ENCODE data around the gene DAGLB.
"Not testable (repeated sequence)": the region's sequence is repeated elsewhere in the genome, so short reads cannot be mapped to it uniquely, and the experiment has no call there.

DAGLB gene, protein sequence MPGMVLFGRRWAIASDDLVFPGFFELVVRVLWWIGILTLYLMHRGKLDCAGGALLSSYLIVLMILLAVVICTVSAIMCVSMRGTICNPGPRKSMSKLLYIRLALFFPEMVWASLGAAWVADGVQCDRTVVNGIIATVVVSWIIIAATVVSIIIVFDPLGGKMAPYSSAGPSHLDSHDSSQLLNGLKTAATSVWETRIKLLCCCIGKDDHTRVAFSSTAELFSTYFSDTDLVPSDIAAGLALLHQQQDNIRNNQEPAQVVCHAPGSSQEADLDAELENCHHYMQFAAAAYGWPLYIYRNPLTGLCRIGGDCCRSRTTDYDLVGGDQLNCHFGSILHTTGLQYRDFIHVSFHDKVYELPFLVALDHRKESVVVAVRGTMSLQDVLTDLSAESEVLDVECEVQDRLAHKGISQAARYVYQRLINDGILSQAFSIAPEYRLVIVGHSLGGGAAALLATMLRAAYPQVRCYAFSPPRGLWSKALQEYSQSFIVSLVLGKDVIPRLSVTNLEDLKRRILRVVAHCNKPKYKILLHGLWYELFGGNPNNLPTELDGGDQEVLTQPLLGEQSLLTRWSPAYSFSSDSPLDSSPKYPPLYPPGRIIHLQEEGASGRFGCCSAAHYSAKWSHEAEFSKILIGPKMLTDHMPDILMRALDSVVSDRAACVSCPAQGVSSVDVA

DNA sequence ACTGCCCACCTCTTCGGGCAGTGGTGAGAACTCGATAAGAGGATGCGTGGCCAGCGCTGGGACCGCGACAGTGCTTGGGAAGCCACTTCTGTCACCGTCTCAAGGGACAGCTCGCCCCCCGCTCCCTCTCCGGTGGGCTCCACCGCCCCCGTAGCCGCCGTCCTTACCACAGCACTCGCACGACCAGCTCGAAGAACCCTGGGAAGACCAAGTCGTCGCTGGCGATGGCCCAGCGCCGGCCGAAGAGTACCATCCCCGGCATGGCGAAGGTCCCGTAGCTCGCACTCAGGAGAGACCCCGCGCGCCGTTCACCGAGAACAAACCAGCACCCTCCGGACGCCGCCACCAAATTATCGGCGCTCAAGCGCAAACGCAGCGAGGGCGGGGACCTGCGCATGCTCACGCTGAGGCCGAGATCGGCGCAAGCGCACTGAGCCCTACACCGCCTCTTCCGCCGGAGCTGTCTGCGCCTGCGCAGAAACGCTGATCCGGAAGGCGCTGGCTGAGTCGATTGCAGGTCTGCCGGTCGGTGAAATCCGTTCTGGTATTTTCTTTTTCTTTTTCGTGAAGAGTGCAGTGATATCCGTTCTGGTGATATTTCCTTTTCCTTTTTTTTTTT is at the start of gene DAGLB:
Gene DAGLB, minus strand, starts transcription at position 374 of the 619 bp plus-strand sequence. Its CDS starts 112 bp downstream, at position 262.
- DNase-seq (ENCODE audit: low spot score): peak; percentile 97

DNA sequence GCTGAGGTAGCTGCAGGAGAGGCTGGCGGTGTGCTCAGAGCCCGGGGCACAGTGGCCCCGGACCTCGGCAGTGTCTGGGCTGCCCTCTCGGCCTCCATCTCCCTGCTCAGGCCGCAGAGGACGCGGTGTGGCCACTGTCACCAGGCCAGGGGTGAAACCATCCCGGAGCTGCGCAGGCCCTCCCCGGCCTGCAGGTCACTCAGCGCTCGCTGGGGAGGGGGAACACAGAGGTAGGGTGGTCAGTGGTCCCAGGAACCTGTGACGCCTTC is 49.8 kb upstream of the DAGLB start:
- DNase-seq (ENCODE audit: low spot score): no peak

DNA sequence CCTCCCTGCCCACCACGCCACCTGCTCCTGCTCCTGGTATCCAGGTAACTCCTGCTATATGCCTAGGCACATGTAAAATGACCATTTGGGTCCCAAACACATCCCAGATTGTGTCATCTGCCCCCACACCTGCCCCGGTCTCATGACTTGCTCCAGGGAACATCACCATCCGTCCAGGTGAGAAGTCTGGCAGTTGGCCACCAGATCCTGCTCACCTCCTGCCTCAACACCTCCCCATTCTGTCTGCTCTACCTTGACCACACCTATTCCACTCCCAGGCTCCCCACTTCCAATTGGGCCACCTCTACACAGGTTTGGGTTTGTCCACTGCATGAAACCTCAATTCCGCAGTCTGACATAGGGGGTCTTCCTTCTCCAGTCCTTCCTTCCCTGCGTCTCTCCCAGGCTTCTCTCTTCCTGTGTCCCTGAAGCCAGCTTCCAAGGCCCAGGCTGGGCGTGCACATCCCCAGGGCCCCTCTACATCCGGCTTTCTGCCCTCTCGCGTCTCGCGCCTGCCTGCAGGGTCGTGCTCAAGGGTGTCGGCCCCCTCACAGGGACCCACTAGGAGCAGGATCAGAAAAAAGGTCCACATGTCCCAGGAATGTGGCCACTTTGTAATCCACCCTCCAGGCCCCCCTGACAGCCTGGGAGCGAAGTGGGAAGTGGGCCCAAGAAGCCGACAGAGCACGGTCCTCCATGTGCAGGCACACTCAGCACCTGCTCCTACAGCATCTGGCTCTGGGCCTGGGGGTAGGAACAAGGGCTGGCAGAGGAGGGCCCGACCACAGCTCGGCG is 49.3 kb upstream of the DAGLB start:
- DNase-seq (ENCODE audit: low spot score): no peak

DNA sequence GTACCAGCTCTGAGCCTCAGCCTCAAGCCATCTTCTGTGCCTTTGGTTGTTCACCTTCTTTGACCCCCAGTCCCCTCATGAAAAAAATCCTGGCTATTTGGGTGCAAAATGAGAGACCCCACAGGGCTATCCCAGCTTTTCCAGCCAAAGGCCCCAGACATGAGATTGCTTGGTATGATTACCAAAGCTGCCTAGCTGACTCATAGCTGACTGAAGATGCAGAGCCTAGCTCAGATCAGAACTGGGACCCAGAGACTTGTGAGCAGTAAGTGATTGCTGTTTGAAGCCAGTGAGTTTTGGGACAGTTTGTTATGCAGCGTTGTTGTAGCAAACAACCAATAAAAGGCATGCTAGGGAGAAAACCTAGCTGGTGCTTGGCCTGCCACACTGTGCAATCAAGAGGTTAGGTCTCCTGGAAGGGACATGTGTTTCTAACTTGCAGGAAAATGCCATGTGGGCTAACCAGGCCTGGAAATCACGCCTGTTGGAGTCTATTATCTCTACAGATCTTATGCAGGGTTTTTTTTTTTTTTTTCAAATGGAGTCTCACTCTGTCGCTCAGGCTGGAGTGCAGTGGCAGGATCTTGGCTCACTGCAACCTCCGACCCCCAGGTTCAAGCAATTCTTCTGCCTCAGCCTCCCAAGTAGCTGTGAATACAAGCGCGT is 48.0 kb upstream of the DAGLB start:
- no peak for DNase-seq (ENCODE audit: low spot score)

DNA sequence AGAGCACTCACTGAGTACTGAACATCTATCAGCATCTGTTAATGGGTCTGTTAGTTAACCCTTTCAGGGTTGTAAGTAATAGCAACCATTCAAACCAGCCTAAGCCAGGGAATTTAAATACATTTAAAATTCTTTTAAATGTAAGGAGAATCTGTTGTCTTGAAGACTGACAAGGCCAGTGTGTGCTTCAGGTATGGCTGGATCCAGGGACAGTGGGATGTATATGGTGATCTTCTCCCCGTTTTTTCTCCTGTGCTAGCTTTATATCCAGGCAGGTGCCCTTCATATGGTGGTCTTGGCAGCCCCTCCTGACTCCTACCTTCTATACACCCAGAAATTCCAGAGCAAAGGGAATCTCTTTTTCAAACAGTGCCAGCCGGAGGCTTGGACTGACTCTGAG is 46.6 kb upstream of the DAGLB start:
- no peak for DNase-seq (ENCODE audit: low spot score)

DNA sequence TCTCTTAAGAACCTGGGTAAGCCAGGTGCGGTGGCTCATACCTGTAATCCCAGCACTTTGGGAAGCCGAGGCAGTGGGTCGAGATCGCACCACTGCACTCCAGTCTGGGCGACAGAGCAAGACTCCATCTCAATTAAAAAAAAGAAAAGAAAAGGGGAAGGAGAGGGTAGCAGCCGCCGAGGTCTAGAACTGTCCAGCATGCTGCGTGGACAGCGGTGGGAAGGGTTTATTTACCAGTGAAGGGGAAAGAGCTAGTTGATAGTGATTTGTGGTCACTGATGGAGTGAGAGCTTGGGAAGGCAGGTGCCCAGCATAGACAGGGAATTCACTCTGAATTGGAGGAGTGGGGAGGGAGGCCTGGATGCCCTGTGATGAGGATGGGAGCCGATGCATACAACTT is 43.4 kb upstream of the DAGLB start:
- DNase-seq (ENCODE audit: low spot score): no peak

DNA sequence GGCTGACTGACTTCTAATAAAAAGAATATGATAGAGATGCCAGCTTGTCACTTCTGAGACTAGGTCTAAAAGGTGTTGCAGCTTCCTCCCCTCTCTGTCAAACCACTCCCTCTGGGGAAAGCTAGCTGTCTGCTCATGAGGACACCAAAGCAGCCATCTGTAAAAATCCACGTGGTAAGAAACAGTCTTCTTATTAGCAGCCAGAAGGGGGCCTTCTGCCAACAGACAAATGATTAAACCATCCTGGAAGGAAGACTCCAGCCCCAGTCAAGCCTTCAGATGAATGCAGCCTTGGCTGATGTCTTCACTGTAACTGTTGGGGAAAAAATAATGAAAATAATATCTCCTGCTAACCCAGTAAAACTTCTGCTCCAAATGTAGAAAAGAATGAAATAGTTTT is 41.9 kb upstream of the DAGLB start:
- no peak for DNase-seq (ENCODE audit: low spot score)

DNA sequence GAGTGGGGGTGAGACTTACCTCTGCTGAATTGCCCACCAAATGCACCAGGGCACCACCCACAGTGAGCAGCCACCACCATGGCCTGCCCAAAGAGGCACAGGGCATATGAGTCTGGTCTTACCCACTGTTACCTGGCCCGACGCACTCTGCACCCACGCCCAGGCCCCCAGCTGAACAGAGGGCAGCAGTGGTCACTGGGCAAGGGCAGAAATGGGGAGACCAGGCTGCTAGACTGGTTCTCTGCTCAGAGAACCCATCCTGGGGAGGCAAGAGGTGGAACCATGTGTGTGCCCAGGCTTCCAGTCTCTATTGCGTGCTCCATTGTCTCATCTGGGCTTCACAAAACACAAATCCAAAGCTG is 39.4 kb upstream of the DAGLB start:
- no peak for DNase-seq (ENCODE audit: low spot score)

DNA sequence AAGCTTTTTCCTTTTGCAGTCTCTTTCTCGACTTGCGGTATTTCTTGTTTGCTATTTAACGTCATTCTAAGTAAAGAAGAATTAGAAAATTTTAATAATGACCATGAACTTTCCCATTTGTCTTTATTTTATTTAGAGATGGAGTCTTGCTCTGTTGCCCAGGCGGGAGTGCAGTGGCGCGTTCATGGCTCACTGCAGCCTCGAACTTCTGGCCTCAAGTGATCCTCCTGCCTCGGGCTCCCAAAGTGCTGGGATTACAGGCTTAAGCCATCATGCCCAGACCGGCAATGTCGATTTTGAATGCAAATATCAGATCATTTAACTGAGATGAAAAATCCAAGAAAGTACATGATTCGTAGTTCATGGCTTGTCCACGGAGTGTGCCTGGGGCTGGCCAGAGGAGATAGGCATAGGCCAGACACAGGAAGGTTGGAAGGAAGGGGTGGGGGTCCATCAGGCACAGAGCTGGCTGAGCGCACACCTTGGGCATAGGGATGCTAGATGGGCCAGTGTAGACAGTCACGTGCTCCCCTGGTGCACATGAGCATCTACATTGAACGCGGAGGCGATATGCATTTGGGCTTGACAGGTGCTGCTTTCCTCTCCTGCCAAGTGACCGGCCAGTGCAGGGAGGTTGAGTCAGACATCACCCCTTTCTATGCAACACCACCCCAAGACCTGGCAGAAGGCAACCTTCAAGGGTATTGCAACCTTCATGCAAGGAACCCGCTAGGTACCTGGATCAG is 38.9 kb upstream of the DAGLB start:
- DNase-seq (ENCODE audit: low spot score): no peak

DNA sequence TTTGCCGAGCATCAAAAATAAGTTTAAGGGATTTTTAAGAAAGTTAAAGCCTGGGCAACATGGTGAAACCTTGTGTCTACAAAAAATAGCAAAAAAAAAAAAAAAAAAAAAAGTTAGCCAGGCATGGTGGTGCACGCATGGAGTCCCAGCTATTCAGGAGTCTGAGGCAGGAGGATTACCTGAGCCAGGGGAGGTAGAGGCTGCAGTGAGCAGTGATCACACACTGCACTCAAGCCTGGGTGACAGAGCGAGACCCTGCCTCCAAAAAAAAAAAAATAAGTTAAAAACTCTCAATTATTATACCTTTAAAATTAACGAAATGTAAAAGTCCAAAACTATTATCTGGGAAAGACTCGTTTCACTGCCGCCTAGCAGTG is 35.0 kb upstream of the DAGLB start:
- DNase-seq (ENCODE audit: low spot score): no peak

DNA sequence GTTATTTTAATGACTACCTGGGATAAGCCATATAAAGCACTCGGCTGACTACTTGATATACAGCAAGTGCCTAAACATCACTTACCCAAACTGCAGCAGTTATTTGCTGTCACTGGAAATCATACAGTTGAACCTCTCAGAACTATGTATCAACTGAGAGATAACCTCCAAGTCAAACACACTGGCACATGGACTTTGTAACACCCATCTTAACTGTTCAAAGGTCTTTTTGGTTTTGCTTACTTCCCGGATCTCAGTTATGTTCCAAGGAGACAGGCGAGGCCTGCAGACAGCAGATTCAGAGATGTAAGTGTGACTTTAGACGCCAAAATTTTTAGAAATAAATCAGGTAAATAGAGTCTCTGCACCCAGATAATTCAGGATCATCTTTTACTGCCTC is 34.6 kb upstream of the DAGLB start:
- DNase-seq (ENCODE audit: low spot score): no peak

DNA sequence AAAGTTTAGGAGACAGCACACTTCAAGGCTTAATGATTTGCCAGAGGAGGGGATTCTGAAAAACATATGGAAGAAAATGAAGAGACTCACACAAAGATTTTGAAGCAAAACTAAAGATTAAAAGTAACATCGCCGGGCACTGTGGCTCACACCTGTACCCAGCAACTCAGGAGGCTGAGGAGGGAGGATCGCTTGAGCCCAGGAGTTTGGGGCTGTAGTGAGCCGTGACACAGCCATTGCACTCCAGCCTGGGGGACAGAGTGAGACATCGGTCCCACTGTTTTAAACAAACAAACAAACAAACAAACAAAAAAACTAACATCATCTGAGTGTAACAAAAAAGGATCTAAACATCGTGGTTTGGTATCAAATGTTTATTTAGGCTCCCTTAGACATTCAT is 33.7 kb upstream of the DAGLB start:
- no peak for DNase-seq (ENCODE audit: low spot score)

DNA sequence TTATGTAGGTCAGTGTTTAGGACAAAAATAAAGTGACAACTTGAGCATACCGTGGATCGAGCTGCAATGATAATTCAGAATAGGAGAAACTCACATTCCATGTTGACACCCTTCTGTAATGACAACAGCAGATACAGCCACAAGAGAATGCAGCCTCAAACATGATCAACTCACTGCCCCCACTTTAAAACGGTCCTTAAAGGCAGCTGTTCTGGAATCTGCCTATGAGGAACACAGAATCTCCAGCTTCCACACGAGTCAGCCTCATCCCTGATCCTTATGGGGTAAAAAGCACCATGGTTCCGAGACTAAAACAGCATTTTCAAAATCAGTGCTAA is 32.5 kb upstream of the DAGLB start:
- DNase-seq (ENCODE audit: low spot score): no peak

DNA sequence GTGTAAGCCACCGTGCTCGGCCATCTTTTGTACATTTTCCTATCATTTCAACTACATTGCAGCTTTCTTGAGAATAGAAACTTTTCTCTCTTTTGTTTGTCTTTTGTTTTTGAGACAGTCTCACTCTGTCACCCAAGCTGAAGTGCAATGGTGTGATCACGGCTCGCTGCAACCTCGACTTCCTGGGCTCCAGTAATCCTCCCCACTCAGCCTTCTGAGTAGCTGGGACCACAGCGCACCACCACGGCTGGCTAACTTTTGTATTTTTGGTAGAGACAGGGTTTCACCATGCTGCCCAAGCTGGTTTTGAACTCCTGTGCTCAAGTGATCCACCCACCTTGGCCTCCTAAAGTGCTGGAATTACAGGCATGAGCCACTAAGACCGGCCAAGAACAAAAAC is 31.3 kb upstream of the DAGLB start:
- no peak for DNase-seq (ENCODE audit: low spot score)

DNA sequence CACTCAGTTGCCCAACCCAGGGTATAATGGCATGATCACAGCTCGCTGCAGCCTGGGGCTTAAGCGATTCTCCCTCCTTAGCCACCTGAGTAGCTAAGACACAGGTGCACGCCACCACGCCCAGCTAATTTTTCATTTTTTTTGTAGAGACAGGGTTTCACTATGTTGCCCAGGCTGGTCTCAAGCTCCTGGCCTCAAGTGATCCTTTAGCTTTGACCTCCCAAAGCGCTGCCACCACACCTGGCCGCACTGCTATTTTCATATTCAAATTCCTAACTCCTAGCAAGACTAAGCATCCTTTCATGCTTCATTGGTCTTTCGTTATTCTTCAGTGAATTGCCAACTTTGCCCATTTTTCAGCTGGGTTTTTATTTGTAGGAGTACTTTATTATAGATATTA is 30.4 kb upstream of the DAGLB start:
- DNase-seq (ENCODE audit: low spot score): no peak

DNA sequence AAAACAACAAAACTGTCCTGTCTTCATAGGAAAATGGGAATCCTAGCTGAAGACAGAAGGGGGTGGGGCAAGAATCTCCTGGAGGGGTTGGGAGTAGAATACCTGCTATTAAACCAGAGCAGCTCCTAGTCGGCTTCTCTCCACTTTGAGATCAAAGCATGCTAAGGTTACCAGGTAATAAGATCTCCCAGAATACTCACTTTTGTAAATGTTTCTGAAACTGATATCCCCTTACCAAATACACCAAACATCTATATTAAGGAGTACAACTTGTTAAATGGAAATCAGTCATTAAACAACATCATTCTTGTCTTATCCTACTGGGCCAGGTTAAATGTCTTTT is 29.5 kb upstream of the DAGLB start:
- no peak for DNase-seq (ENCODE audit: low spot score)

DNA sequence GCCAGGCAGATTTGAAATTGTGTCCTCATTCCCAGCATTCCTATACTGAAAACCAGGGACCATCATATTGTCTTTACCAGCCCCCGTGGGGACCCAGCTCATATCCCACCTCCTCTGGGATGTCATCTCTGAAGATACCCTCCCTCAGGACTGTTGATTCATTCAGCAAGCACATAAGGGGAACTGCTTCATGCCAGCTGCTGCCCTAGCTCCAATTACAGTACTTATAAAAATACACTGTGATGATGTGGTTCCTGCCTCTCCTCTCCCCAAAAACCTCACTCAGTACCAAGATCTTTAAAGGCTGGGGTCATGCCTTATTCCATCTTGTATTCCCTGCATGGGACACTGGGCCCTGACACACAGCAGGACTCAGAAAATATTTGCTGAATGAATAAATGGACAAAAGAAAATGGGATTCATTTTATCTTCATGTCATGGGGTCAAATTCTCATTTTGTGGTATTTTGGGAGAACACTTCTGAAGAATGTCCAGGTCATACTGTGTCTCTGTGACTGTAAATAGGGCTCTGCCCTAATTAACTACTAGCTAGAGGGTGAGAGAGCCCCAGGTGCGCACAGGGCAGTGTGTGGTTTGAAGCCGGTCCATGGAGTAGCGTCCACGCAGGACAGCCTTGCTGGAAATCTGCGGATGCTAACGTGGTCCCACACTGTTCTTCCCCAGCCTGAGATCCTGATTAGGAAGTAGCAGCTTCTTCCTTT is 29.0 kb upstream of the DAGLB start:
- DNase-seq (ENCODE audit: low spot score): no peak

DNA sequence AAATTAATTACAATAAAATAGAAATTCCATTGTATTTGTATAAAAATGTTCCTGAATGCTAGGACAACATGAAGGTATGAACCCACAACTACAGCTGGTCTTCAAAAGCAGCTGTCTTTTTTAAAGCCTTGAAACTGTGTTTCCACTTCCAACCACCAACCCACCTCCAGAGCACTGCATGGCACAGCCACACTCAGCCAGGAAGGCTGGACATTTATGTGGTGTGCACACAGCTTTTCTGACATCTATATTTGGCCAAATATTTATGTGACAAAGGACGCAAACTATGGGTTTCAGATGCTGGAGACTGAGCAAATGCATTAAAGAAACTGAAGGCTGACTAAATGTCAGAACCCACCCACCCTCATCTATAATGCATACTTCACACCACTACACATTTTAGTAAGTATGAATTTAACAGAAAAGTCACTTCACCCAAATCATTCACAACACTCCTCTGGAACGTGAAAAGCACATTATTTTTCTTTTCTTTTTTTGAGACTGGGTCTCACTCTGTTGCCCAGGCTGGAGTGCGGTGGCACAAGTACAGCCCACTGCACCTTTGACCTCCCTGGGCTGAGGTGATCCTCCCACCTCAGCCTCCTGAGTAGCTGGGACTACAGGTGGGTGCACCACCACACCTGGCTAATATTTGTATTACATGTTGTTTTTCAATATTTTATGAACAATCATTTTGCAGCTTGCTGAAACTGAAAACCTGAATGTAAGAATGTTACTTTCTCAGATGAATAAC is 27.9 kb upstream of the DAGLB start:
- no peak for DNase-seq (ENCODE audit: low spot score)

DNA sequence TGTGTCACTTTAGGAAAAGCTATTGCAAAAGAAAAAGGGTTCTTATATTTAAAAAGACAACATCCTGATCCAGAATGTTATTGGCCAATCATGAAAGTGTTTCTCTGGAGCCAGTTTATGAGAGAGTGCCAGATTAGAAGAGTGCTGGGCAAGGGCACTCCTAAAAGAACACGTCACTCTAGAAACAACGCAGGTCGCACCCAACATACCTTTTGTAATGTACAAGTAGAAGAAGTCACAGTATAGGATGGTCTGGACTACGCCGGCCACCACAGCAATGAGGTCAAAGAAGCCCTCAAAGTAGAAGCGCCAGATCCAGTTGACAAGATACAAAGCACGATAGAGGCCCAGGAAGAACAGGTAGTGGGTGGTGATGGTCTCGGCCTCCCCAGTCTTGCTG is 18.1 kb upstream of the DAGLB start:
- no peak for DNase-seq (ENCODE audit: low spot score)

DNA sequence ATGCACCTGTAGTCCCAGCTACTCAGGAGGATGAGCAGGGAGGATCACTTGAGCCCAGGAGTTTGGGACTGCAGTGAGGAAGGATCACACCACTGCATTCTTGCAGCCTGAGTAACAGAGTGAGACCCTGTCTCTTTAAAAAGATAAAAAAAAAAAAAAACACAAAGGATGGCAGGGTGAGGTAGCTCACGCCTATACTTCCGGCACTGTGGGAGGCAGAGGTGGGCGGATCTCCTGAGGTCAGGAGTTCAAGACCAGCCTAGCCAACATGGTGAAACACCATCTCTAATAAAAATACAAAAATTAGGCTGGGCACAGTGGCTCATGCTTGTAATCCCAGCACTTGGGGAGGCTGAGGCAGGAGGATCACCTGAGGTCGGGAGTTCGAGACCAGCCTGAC is 15.9 kb upstream of the DAGLB start:
- DNase-seq (ENCODE audit: low spot score): not testable (repeated sequence)
